HUES6 (cell line): ENCODE results near the gene MRAS.
"Not testable (repeated sequence)": the region's sequence is repeated elsewhere in the genome, so short reads cannot be mapped to it uniquely, and the experiment has no call there.

Source experiments
- H3K27ac ChIP-seq: 2 replicates; pipeline ENCODE4 v1.7.0; 2013; ENCODE audit warnings: low read depth, mild to moderate bottlenecking, low read length, inconsistent platforms
- H3K27me3 ChIP-seq: 2 replicates; pipeline ENCODE4 v1.6.1; 2013; ENCODE audit warnings: low read length; ENCODE audit not compliant: control insufficient read depth, insufficient read depth
- H3K36me3 ChIP-seq: 2 replicates; pipeline ENCODE4 v1.6.1; 2013; ENCODE audit warnings: low read length; ENCODE audit not compliant: control insufficient read depth, insufficient read depth
- H3K4me1 ChIP-seq: 2 replicates; pipeline ENCODE4 v1.6.1; 2013; ENCODE audit warnings: low read length; ENCODE audit not compliant: control insufficient read depth, insufficient read depth
- H3K4me3 ChIP-seq: 2 replicates; pipeline ENCODE4 v1.5.1; 2013; ENCODE audit warnings: low read depth, low read length
- H3K9ac ChIP-seq: one replicate; pipeline ENCODE4 v1.6.1; 2013; ENCODE audit warnings: mild to moderate bottlenecking, low read length
- H3K9me3 ChIP-seq: 2 replicates; pipeline ENCODE4 v1.6.1; 2013; ENCODE audit warnings: low read depth, low read length; ENCODE audit not compliant: control insufficient read depth, insufficient read depth

The MRAS gene

DNA sequence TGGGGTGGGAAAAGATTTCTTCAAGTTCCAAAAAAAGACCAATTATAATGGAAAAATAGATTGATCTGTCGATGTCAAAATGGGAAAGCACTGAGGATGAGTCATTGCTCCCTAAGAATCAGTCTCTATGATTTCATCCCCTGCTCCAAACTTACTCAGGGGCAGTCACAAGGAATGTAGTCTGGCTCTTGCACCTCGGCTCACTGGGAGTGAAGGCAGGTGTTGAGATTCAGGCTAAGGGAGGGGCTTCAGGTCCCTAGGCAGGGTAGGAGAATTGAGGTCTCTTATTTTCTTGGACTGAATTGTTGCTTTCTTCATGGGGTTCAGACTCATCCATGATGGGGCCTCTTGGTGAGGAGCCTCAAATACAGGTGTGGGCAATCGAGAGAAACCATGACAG, 100.3 kb downstream of the MRAS start:
- H3K9me3 ChIP-seq = no peaks in the 10 kb centered on the region
- peaks cover 17% of the 10 kb centered on the region for H3K4me1 ChIP-seq
- no peak overlapping the region for H3K9ac ChIP-seq
- no peaks in the 10 kb centered on the region for H3K27me3 ChIP-seq
- H3K4me3 ChIP-seq = no peak overlapping the region
- no peaks in the 10 kb centered on the region for H3K36me3 ChIP-seq
- H3K27ac ChIP-seq = no peak overlapping the region

GRCh38 chr3:138449490-138449889, 101.1 kb downstream of the MRAS start:
- Histone ChIP-seq H3K27ac (no peak overlapping the region), H3K9me3 (no peaks in the 10 kb centered on the region), H3K36me3 (no peaks in the 10 kb centered on the region), H3K4me3 (no peak overlapping the region), H3K4me1 (peaks cover 17% of the 10 kb centered on the region), H3K9ac (no peak overlapping the region), H3K27me3 (no peaks in the 10 kb centered on the region)

- Histone ChIP-seq H3K4me3 (no peak overlapping the region), H3K36me3 (peaks cover 3% of the 10 kb centered on the region), H3K4me1 (peaks cover 17% of the 10 kb centered on the region), H3K9ac (no peak overlapping the region), H3K27me3 (no peaks in the 10 kb centered on the region), H3K27ac (no peak overlapping the region), H3K9me3 (no peaks in the 10 kb centered on the region)
Observed at GRCh38 chr3:138450181-138450580, 101.8 kb downstream of the MRAS start.

DNA sequence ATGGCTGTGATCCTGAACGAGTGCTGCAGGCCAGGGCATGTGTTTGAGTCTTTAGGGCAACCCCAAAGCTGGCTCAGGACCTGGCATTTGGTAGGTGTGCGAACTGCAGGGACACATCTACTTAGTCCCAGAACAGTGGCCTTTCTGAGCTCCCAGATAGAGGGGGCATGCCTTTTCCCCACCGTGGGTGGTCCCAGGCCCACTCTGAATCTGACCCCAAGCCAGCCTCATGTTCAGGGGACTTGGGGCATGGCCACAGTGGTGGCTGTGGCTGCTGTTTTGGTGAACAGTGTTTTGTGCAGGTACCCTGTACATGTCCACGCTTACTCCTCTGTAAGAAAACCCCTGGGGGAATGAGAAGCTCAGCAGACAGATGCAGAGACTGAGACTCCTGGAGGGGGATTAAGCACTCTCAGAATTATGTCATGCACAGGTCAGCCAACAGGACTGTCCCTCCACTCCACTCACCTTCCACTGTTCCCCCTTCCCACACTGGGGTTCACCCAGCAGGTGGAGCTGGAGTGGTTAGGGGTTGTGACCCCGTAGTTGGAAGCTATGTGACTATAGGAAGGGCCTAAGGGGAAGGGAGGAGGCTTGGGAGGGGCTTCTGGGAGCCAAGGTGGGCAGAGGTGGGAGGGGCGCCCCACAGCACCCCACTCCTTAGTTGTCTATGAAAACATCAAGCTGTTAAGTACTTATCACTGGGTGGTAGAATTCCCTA, 102.5 kb downstream of the MRAS start:
- no peak overlapping the region for H3K27ac ChIP-seq
- peaks cover 9% of the 10 kb centered on the region for H3K36me3 ChIP-seq
- 0 out of 2 replicates have a peak, but pooled peaks cover 2% of the 10 kb centered on the region for H3K9me3 ChIP-seq
- H3K9ac ChIP-seq = no peak overlapping the region
- H3K4me1 ChIP-seq = peaks cover 17% of the 10 kb centered on the region
- no peak overlapping the region for H3K4me3 ChIP-seq
- H3K27me3 ChIP-seq = no peaks in the 10 kb centered on the region

GRCh38 chr3:138451595-138452162, 103.3 kb downstream of the MRAS start:
- Histone ChIP-seq H3K4me1 (peaks cover 17% of the 10 kb centered on the region), H3K36me3 (peaks cover 16% of the 10 kb centered on the region), H3K27me3 (no peaks in the 10 kb centered on the region), H3K9ac (no peak overlapping the region), H3K4me3 (no peak overlapping the region), H3K9me3 (peaks cover 8% of the 10 kb centered on the region; the same call in 1 of the 2 replicates), H3K27ac (no peak overlapping the region)

- H3K27ac ChIP-seq = no peak overlapping the region
- H3K9me3 ChIP-seq = peaks cover 8% of the 10 kb centered on the region; the same call in 1 of the 2 replicates
- H3K4me1 ChIP-seq = peaks cover 20% of the 10 kb centered on the region
- H3K9ac ChIP-seq = no peak overlapping the region
- peaks cover 22% of the 10 kb centered on the region for H3K36me3 ChIP-seq
- no peaks in the 10 kb centered on the region for H3K27me3 ChIP-seq
- no peak overlapping the region for H3K4me3 ChIP-seq
Observed at GRCh38 chr3:138452436-138452835, 104.1 kb downstream of the MRAS start.

DNA sequence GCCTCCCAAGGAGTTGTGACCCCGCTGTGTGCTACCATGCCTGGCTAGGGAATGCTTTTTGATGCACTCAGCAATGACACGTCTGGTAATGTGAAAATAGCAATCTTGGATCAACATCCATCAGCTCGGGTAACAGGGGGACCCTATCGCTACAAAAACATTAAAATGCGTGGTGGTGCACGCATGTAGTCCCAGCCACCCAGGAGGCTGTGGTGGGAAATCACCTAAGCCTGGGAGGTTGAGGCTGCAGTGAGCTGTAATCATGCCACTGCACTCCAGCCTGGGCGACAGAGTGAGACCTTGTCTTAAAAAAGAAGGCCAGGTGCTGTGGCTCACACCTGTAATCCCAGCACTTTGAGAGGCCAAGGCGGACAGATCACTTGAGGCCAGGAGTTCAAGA, 105.6 kb downstream of the MRAS start:
- peaks cover 32% of the 10 kb centered on the region for H3K4me1 ChIP-seq
- H3K9ac ChIP-seq, H3K4me3 ChIP-seq, H3K27me3 ChIP-seq, H3K9me3 ChIP-seq, H3K27ac ChIP-seq: not testable (repeated sequence)
- peaks cover 26% of the 10 kb centered on the region for H3K36me3 ChIP-seq
